Measurements from ENCODE around the gene GNL3.
"Not testable (repeated sequence)": the region's sequence is repeated elsewhere in the genome, so short reads cannot be mapped to it uniquely, and the experiment has no call there.

The GNL3 gene

GRCh38 chr3:52721730-52722008, 35.8 kb downstream of the GNL3 start:
- no peak for DNase-seq

- DNase-seq, result no peak
These were observed 36.7 kb downstream of the GNL3 start for GRCh38 chr3:52722491-52722890.

GRCh38 chr3:52723935-52724334, 38.1 kb downstream of the GNL3 start:
- DNase-seq, result no peak

GRCh38 chr3:52724511-52724910, 38.7 kb downstream of the GNL3 start:
- no peak for DNase-seq

GRCh38 chr3:52728753-52729152, 42.9 kb downstream of the GNL3 start:
- DNase-seq, result not testable (repeated sequence)

GRCh38 chr3:52730681-52731080, 44.8 kb downstream of the GNL3 start:
- no peak for DNase-seq

- no peak for DNase-seq
These were observed 45.8 kb downstream of the GNL3 start for GRCh38 chr3:52731590-52731989.

- no peak for DNase-seq
These were observed 47.5 kb downstream of the GNL3 start for GRCh38 chr3:52733256-52733891.

GRCh38 chr3:52739730-52740129, 53.9 kb downstream of the GNL3 start:
- no peak for DNase-seq

- no peak for DNase-seq
These were observed 56.7 kb downstream of the GNL3 start for GRCh38 chr3:52742418-52743041.

- no peak for DNase-seq
These were observed 57.3 kb downstream of the GNL3 start for GRCh38 chr3:52743152-52743551.

- no peak for DNase-seq
These were observed 57.9 kb downstream of the GNL3 start for GRCh38 chr3:52743721-52744120.

Data from NCI-H2029 treated with DMSO at 0.1 percent for 48 hours (cell line).